ENCODE results near the gene CADM1. TPM values are rescaled to one million over a fixed set of nuclear protein-coding genes. Genes with fewer than 3 reads are reported as not detected.

CADM1 gene
- total RNA-seq, 1 experiment from 2014 or later, result 0.79 TPM

- BruUV-seq (replicated peaks), result no TSS peak
- ATAC-seq (no peak), DNase-seq (ENCODE audit: low read depth, low spot score) (no peak)
- Histone ChIP-seq H3K4me3 (replicated peaks in 1 of 2; ENCODE audit: low read depth in 1 of 2, low read length in 2 of 2) (no peak overlapping the region), H3K79me2 (ENCODE audit: insufficient read depth, low read length) (no peaks in the 10 kb centered on the region), H3K9me2 (ENCODE audit: insufficient read depth) (no peaks in the 10 kb centered on the region), H3K9me3 (ENCODE audit: control insufficient read depth in 1 of 2, insufficient read depth in 1 of 2, low read depth in 1 of 2, low read length in 2 of 2) (peaks cover 0 to 4% of the 10 kb centered on the region in 2 experiments; a peak in 1 of 4 replicates), H4K20me1 (ENCODE audit: insufficient read depth) (no peaks in the 10 kb centered on the region), H3K27me3 (ENCODE audit: insufficient read depth, low read length) (no peaks in the 10 kb centered on the region), H3K9ac (ENCODE audit: low read length) (no peak overlapping the region), H3K4me2 (ENCODE audit: low read length) (no peak overlapping the region), H3K4me1 (ENCODE audit: control insufficient read depth in 1 of 2, insufficient read depth in 2 of 2, low read length in 2 of 2) (no peaks in the 10 kb centered on the region), H2AFZ (ENCODE audit: low read depth, low read length, poor library complexity, severe bottlenecking) (no peak overlapping the region), H3K27ac (ENCODE audit: low read depth, low read length) (no peak overlapping the region), H3K36me3 (ENCODE audit: control insufficient read depth in 1 of 2, insufficient read depth in 2 of 2, low read length in 2 of 2) (no peaks in the 10 kb centered on the region)
- intact Hi-C loops (cut with micrococcal nuclease), result no loop called here
- CTCF ChIA-PET, result no interaction called here
- POLR2A ChIA-PET, result no interaction called here
- RAD21 ChIA-PET (ENCODE audit: low non-redundant PET in 1 of 2, low total read pairs in 2 of 2, uncharacterized antibody in 2 of 2, unreplicated experiment in 2 of 2), result no interaction called here
- TF ChIP-seq POLR2A (IDR thresholded peaks at IDR 0.05; ENCODE audit: borderline replicate concordance, extremely low read depth, insufficient read depth, insufficient read length) (no peak), TCF7L2 (IDR thresholded peaks at IDR 0.05; ENCODE audit: borderline replicate concordance, extremely low read depth, insufficient read depth, insufficient read length) (no peak), CEBPB (IDR thresholded peaks at IDR 0.05; ENCODE audit: low read depth) (no peak), POLR2AphosphoS5 (IDR thresholded peaks at IDR 0.05; ENCODE audit: low read depth, low read length) (no peak), JUND (IDR thresholded peaks at IDR 0.05) (no peak), SRF (IDR thresholded peaks at IDR 0.05; ENCODE audit: low read depth) (no peak), SIN3A (IDR thresholded peaks at IDR 0.05; ENCODE audit: low read depth) (no peak), ELF1 (IDR thresholded peaks at IDR 0.05; ENCODE audit: borderline replicate concordance, low read depth) (no peak), FOSL1 (IDR thresholded peaks at IDR 0.05; ENCODE audit: low read depth) (no peak), EGR1 (IDR thresholded peaks at IDR 0.05; ENCODE audit: low read depth) (no peak), ZNF274 (IDR thresholded peaks at IDR 0.05; ENCODE audit: low read depth, low read length) (no peak), CBX3 (IDR thresholded peaks at IDR 0.05; ENCODE audit: low read depth) (no peak), MAX (IDR thresholded peaks at IDR 0.05) (no peak), ZFX (IDR thresholded peaks at IDR 0.05) (no peak), EZH2phosphoT487 (IDR thresholded peaks at IDR 0.05; ENCODE audit: borderline replicate concordance) (no peak)
Measured at GRCh38 chr11:115199481-115200069, 304.6 kb downstream of the CADM1 start.

Data from HCT116 (cell line).